IPS-18c (cell line): ENCODE measurements around the gene RBM39.
A peak's percentile ranks its signal among the peaks of the same experiment; 100 is the strongest.
"Not testable (repeated sequence)": the region's sequence is repeated elsewhere in the genome, so short reads cannot be mapped to it uniquely, and the experiment has no call there.

Source experiments
- H3K4me3 ChIP-seq: 2 replicates; pipeline ENCODE4 v1.7.0; 2013; ENCODE audit warnings: low read depth, mild to moderate bottlenecking, low read length, moderate library complexity; ENCODE audit not compliant: insufficient read depth
- H3K9me3 ChIP-seq: one replicate; pipeline ENCODE4 v1.6.1; 2013; ENCODE audit warnings: mild to moderate bottlenecking, low read length, moderate library complexity; ENCODE audit not compliant: control insufficient read depth, insufficient read depth

Gene RBM39

DNA sequence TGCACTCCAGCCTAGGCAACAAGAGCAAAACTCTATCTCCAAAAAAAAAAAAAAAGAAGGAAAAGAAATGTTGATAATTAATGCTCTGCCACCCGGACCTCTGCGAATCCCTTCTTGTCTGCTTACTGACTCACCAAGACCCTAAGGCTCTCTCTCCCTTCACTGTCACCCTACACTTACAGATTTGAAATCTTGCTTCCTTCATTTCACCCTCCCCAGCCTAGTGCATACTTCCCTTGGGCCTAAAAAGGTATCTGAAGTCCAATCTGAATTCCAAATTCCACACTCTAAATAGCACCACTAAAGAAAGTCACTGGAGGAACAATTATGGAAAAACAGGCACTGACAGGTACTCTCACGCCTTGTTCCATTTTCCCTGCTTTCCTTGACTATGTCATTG is 20.4 kb upstream of the RBM39 start:
- no peaks in the 10 kb centered on the region for H3K9me3 ChIP-seq
- H3K4me3 ChIP-seq, result no peak overlapping the region

DNA sequence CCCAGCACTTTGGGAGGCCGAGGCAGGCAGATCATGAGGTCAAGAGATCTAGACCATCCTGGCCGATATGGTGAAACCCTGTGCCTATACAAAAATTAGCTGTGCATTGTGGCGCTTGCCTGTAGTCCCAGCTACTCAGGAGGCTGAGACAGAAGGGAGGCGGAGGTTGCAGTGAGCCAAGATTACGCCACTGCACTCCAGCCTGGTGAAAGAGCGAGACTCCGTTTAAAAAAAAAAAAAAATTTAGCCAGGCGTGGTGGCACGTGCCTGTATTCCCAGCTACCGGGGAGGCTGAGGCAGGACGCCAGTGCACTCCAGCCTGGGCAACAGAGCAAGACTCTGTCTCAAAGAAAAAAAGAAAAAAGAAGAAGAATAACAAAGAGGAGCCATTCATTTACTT is 19.5 kb upstream of the RBM39 start:
- H3K4me3 ChIP-seq, H3K9me3 ChIP-seq: not testable (repeated sequence)

DNA sequence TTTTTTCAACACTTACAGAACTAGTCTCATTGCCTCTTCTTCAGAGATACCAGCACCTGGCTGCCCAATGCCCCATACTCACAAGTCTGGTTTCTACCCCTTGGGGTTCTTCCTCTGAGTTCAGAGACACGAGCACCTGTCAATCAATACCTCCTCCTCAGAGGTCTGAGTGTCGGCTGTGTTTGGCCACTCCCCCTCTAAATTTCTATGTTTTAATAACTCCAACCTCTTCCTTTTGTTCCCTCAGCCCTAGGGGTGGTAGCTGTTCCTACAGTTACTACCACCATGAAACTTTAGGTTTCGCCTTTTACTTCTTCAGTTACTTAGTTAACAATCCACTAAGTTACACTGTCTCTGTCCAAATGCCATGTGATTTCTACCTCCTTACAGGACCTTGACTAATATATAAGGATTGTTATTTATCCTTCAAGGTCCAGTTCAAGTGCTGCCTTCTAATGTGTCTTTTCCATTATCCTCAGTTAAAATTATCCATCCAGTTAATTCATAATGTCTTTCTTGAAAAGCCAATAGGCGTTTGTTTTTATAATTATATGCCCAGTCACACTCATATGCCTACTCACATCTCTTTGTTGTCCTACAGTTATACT is 15.1 kb upstream of the RBM39 start:
- Histone ChIP-seq H3K9me3 (no peaks in the 10 kb centered on the region), H3K4me3 (no peak overlapping the region)

GRCh38 chr20:35756404-35756803 is 14.3 kb upstream of the RBM39 start:
- H3K4me3 ChIP-seq, result no peak overlapping the region
- H3K9me3 ChIP-seq, result no peaks in the 10 kb centered on the region

DNA sequence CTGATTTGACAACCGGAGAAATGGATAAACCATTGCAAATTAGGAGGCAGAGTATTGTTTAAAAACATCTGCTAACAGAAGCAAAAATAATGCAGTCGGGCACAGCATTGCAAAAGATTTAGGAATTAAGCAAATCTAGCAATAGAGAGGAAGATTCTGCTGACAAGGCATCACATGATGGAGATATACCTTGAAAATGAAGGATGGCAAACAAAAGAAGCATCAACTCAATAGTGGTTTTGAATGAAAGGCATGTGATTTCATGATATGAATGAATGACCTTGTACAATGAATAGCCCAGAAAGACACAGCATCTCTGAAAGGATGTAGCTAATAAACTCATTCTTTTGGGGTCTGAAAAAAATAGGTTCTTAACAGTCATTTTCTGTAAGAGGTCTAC is 8.6 kb upstream of the RBM39 start:
- H3K4me3 ChIP-seq, result no peak overlapping the region
- no peaks in the 10 kb centered on the region for H3K9me3 ChIP-seq

DNA sequence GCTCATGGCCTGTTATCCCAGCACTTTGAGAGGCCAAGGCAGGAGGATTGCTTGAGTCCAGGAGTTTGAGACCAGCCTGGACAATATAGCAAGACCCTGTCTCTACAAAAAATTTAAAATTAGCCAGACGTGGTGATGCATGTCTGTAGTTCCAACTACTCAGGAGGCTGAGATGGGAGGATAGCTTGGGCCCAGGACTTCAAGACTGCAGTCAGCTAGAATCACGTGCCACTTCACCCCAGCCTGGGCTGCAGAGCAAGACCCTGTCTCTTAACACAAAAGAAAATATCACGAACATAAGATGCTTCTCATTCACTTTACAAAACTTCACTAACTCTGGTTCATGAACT is 2.4 kb upstream of the RBM39 start:
- H3K4me3 ChIP-seq, H3K9me3 ChIP-seq: not testable (repeated sequence)

DNA sequence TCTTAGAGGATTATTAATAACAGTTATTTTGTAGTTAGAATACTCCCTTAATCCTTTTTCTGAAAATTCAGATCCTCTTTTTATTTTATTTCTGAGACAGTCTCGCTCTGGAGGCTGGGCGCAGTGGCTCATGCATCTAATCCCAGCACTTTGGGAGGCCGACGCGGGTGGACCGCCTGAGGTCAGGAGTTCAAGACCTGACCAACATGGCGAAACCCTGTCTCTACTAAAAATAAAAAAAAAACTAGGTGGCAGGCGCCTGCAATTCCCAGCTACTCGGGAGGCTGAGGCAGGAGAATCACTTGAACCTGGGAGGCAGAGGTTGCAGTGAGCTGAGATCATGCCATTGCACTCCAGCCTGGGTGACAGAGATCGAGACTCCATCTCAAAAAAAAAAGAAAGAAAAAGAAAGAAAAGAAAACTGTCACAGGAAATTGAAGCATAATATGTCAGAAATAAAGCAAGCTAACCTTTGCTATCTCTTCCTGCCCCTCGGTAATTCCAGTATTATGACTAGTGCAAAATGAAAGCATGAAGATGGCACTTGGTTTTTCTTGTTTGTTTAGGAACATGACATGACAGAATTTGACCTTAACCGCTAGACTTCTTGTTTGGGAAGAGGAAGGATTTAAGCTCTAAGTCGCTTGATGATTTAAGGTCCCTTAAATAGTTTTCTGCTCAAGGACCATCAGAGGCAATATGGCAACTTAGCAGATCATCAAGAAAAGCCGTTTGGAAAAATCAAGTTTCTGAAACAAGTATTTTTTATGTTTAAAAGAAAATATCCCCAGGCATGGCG is 1.8 kb upstream of the RBM39 start:
- Histone ChIP-seq H3K4me3 (no peak overlapping the region), H3K9me3 (no peaks in the 10 kb centered on the region)

DNA sequence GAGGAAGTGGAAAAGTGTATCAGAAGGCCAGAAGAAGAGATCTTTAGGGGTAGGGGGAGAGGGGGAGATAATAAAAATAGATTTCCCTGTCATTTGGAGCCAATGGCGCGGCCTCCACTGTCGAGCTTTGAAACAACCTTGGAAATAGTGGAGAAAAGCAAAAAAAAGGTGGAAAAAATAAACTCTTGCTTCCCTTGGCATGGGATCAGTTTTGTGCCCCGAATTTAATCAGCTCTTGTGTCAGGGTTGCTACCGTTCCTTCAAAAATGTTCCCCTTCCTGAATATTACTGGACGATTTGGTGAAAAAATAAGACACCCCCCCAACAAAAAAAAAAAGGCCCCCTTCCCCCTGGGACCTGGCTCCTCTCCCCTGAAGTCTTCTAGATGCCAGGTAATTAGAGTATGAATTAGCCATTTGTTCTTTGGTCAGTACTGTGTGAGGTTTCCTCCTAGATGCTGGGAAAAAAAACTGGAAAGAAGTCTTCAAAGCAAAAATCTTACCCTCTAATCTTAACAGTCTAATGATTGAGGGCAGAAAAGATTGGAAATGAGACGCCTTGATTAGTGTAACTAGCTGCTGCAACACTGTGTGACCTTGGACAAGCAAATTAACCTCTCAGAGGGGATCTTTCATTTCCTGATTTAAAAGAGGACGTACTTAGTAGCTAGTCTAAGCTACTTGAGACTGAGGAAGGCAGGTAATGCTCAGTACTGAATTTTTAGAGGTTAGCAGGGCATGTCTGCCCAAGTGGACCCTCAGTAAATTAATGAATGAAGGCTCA is 872 bp upstream of the RBM39 start:
- Histone ChIP-seq H3K9me3 (no peaks in the 10 kb centered on the region), H3K4me3 (peak overlapping the region; percentile 73)

- Histone ChIP-seq H3K4me3 (no peak overlapping the region), H3K9me3 (no peaks in the 10 kb centered on the region)
Measured at GRCh38 chr20:35739294-35740163, 2.5 kb downstream of the RBM39 start.

DNA sequence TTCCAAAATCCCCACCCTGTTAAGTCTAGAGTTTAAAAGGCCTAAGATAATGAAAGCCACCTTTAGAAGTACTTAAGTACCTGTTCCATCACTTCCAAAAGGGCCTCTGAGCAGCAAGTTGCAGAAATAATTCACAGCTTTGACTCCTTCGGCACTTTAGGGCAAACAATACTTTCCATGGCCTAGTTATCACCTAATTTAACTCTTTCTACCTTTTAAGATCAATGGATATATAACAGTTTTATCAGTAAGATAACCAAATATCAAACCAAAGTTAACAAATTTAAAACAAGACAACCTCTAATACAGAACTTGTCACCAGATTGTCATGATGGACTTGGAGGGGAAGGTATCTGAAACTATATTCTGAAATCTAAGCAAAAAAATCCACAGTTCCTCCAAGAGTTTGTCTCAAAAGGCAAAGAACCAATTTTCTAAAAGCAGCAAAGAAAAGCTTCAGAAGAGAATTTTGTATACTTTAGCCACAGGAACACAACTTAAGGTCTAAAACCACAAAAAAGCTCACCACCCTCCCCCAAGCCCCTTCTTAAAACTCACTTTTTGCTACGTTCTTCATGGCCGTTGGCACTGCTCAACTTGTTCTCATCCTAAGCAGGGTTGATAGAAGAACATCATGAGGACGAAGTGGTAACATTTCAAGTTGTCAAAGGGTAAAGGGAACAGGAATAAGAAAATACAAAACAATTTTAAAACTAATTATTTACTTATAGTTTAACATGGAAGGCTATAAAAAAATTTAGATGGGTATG is 3.5 kb downstream of the RBM39 start:
- H3K4me3 ChIP-seq, result no peak overlapping the region

DNA sequence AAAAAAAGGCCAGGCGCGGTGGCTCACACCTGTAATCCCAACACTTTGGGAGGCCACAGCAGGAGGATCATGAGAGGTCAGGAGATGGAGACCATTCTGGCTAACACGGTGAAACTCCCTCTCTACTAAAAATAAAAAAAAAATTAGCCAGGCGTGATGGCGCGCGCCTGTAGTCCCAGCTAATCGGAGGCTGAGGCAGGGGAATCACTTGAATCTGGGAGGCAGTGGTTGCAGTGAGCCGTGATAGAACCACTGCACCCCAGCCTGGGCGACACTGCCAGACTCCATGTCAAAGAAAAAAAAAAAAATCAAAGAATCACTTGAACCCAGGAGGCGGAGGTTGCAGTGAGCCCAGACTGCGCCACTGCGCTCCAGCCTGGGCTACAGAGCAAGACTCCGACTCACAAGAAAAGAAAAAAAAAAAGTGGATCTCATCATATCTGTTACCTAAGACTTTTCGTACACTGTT is 4.2 kb downstream of the RBM39 start:
- no peak overlapping the region for H3K4me3 ChIP-seq
- no peaks in the 10 kb centered on the region for H3K9me3 ChIP-seq

More for the DNA sequence above, 3.5 kb downstream of the RBM39 start:
- H3K9me3 ChIP-seq, result no peaks in the 10 kb centered on the region

GRCh38 chr20:35735826-35736470 is 6.1 kb downstream of the RBM39 start:
- H3K4me3 ChIP-seq, result no peak overlapping the region
- H3K9me3 ChIP-seq, result no peaks in the 10 kb centered on the region

DNA sequence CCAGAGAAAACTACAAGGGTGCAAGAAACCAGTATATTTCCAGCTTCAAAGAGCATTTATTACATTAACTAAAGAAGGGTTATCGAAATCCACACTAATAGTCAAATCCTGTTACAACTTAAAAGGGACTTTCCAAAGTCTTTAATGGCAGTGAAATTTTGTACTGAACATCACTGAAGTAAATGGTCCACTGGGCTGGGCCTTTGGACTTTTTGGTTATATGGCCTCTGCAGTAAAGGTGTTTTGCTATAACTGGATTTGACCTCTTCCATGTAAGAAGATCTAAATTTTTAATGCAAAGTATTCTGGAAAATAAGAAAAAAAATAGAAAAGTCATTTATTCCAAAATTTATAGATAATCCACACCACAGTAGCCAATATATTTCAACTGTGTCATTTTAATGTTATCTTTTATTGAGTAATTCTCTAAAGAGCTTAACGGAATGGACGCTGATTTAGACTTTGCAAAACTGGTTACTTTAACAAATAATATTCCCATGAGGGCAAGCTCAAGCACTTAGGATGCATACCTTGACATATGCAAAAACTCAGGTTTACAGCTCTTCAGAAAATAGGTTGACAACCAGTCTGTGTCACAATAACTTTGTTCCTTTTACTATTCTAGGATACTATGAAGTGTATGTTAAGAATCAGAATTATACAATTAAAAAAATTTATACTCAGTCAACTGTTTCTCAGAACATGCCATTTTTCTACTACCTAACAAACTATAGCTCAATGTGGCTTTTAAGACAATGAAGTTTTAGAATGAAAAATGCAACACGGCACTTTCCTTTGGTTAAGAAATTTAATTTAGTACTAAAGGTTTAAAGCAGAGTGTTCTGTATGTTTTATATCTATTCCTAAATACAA is 7.0 kb downstream of the RBM39 start:
- Histone ChIP-seq H3K9me3 (no peaks in the 10 kb centered on the region), H3K4me3 (no peak overlapping the region)

- Histone ChIP-seq H3K9me3 (no peaks in the 10 kb centered on the region), H3K4me3 (no peak overlapping the region)
Measured at GRCh38 chr20:35734374-35734773, 7.7 kb downstream of the RBM39 start.

GRCh38 chr20:35732644-35732982 is 9.4 kb downstream of the RBM39 start:
- Histone ChIP-seq H3K4me3 (no peak overlapping the region), H3K9me3 (no peaks in the 10 kb centered on the region)
